WI38 (cell line): ENCODE measurements around the gene NR2F1-AS1.

Experiments used
- H3K4me3 ChIP-seq: 2 replicates; pipeline ENCODE4 v1.5.1; 2011; ENCODE audit warnings: low read depth, mild to moderate bottlenecking, control low read depth, low read length
- TF ChIP-seq, protein P1 (sequence below): IDR thresholded peaks from 2 replicates; pipeline ENCODE4 v1.5.1; 2012; ENCODE audit warnings: low read depth, mild to moderate bottlenecking, control low read depth, low read length

Gene NR2F1-AS1

GRCh38 chr5:93421468-93421867 lies 159.6 kb downstream of the NR2F1-AS1 start:
- H3K4me3 ChIP-seq = no peak overlapping the region
- TF ChIP-seq, protein P1, sequence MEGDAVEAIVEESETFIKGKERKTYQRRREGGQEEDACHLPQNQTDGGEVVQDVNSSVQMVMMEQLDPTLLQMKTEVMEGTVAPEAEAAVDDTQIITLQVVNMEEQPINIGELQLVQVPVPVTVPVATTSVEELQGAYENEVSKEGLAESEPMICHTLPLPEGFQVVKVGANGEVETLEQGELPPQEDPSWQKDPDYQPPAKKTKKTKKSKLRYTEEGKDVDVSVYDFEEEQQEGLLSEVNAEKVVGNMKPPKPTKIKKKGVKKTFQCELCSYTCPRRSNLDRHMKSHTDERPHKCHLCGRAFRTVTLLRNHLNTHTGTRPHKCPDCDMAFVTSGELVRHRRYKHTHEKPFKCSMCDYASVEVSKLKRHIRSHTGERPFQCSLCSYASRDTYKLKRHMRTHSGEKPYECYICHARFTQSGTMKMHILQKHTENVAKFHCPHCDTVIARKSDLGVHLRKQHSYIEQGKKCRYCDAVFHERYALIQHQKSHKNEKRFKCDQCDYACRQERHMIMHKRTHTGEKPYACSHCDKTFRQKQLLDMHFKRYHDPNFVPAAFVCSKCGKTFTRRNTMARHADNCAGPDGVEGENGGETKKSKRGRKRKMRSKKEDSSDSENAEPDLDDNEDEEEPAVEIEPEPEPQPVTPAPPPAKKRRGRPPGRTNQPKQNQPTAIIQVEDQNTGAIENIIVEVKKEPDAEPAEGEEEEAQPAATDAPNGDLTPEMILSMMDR = no peak

GRCh38 chr5:93417490-93417889 lies 163.5 kb downstream of the NR2F1-AS1 start:
- no peak overlapping the region for H3K4me3 ChIP-seq
- TF ChIP-seq, protein P1 = no peak

- TF ChIP-seq, protein P1 = no peak
- no peak overlapping the region for H3K4me3 ChIP-seq
Measured at GRCh38 chr5:93415819-93416218, 165.2 kb downstream of the NR2F1-AS1 start.

DNA sequence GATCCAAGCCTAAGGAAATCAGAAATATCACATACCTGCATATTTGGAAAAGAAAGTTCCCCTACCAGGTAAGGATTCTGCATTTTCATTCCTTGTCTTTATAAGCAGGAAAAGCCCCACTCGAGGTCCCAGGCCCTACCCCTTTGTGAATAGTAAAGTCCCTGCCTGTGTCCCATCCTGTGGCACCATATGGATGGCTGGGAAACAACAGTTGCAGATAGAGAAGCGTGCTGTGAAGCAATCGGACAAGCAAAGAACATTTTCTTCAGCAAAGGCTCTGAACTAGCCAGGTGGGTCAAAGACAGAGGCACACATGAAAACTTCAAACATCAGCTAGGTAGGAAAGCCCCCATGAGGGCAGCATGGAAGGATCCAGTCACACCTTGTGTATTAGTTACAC lies 169.3 kb downstream of the NR2F1-AS1 start:
- no peak overlapping the region for H3K4me3 ChIP-seq
- TF ChIP-seq, protein P1 = no peak

- TF ChIP-seq, protein P1 = no peak
Measured at GRCh38 chr5:93409691-93410090, 171.3 kb downstream of the NR2F1-AS1 start.

GRCh38 chr5:93407454-93407853 lies 173.6 kb downstream of the NR2F1-AS1 start:
- TF ChIP-seq, protein P1 = no peak
- no peak overlapping the region for H3K4me3 ChIP-seq

More at GRCh38 chr5:93409691-93410090, 171.3 kb downstream of the NR2F1-AS1 start:
- H3K4me3 ChIP-seq = no peak overlapping the region

DNA sequence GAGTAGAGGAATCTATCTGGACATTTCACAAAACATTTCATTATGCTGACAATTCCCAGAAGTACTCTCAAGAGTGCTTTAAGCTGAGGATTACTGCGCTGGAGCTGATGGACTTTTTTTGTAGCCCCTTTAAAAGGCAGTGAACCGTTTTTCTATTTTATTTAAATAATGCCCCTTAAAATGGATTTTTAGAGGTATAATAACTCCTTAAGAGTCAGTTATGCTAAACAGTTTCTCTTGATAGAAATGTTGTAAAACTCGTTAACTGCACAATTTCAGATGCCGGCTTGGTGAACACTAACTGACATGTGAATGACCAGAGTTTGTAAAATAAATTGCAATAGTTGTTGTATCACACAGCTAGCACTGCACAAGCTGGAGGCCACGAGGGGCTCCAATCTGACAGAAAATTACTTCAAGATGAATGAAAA lies 174.0 kb downstream of the NR2F1-AS1 start:
- TF ChIP-seq, protein P1 = no peak
- H3K4me3 ChIP-seq = no peak overlapping the region
